SK-N-SH (cell line): ENCODE measurements around the gene MYO15A. TPM values are rescaled to one million over a fixed set of nuclear protein-coding genes. Genes with fewer than 3 reads are reported as not detected.

Experiments used
- CTCF ChIA-PET: fragments of 300-600, 350-600 bp; formaldehyde crosslinking; extraction: SDS; loops from one replicate; lab custom pipeline; 2021; lab: Yijun Ruan, JAX
- POLR2A ChIA-PET: fragments of 350-600 bp; sonication (Branson Sonifier 250); formaldehyde crosslinking; extraction: SDS; loops from one replicate; lab custom pipeline; 2020; ENCODE audit warnings: antibody characterized with exemption, inconsistent platforms; lab: Yijun Ruan, JAX
- DNase-seq: peaks from one replicate; pipeline ENCODE4 v3.0.0; 2012
- H2AFZ ChIP-seq: fragments of 200-600 bp; sonication (generic); 2 replicates; pipeline ENCODE4 v1.8.1; 2016; ENCODE audit warnings: antibody characterized with exemption, mild to moderate bottlenecking, low read depth
- H3F3A ChIP-seq: fragments of 200-600 bp; sonication (generic); replicated peaks from 2 replicates; pipeline ENCODE3; 2016; ENCODE audit warnings: antibody characterized with exemption, mild to moderate bottlenecking; ENCODE audit not compliant: insufficient read depth
- H3K27ac ChIP-seq, 2 experiments: fragments of 200-500 bp in 1 of 2; fragments of 200-600 bp in 1 of 2; sonication (Bioruptor generic) in 1 of 2; sonication (generic), shearing (Covaris generic) in 1 of 2; 2 replicates each; pipeline versions ENCODE4 v1.5.1 to v1.6.1; 2014 to 2016; ENCODE audit warnings: low read depth in 2 of 2, inconsistent platforms in 1 of 2, low read length in 1 of 2, mild to moderate bottlenecking in 1 of 2, mixed read lengths in 1 of 2
- H3K27me3 ChIP-seq: fragments of 200-600 bp; sonication (generic), shearing (Covaris generic); 2 replicates; pipeline ENCODE4 v1.6.1; 2016; ENCODE audit warnings: mixed run types; ENCODE audit not compliant: insufficient read depth
- H3K36me3 ChIP-seq, 2 experiments: fragments of 200-500 bp in 1 of 2; fragments of 200-600 bp in 1 of 2; sonication (Bioruptor generic) in 1 of 2; sonication (generic) in 1 of 2; replicated peaks in 1 of 2; 2 replicates each; pipeline versions ENCODE3 to v1.5.1; 2014 to 2016; ENCODE audit warnings: low read length in 1 of 2, mild to moderate bottlenecking in 1 of 2; ENCODE audit not compliant: insufficient read depth in 2 of 2, control insufficient read depth in 1 of 2
- H3K4me1 ChIP-seq, 2 experiments: fragments of 200-500 bp in 1 of 2; fragments of 200-600 bp in 1 of 2; sonication (Bioruptor generic) in 1 of 2; sonication (generic), shearing (Covaris generic) in 1 of 2; 2 replicates each; pipeline versions ENCODE4 v1.5.1 to v1.6.1; 2014 to 2016; ENCODE audit warnings: low read depth in 1 of 2, low read length in 1 of 2, mixed run types in 1 of 2; ENCODE audit not compliant: insufficient read depth in 2 of 2, control insufficient read depth in 1 of 2
- H3K4me2 ChIP-seq: fragments of 200-600 bp; sonication (generic), shearing (Covaris generic); 2 replicates; pipeline ENCODE4 v1.6.1; 2017; ENCODE audit warnings: mixed run types
- H3K4me3 ChIP-seq, 2 experiments: fragments of 200-500 bp in 1 of 2; fragments of 200-600 bp in 1 of 2; sonication (Bioruptor generic) in 1 of 2; sonication (generic), shearing (Covaris generic) in 1 of 2; 2 replicates each; pipeline versions ENCODE4 v1.5.1 to v1.8.1; 2014 to 2016; ENCODE audit warnings: low read depth in 2 of 2, inconsistent platforms in 1 of 2, low read length in 1 of 2, mild to moderate bottlenecking in 1 of 2, mixed read lengths in 1 of 2, moderate library complexity in 1 of 2
- H3K79me2 ChIP-seq: fragments of 200-600 bp; sonication (generic); 2 replicates; pipeline ENCODE4 v1.8.1; 2017; ENCODE audit warnings: mild to moderate bottlenecking; ENCODE audit not compliant: insufficient read depth
- H3K9ac ChIP-seq: fragments of 200-600 bp; sonication (generic); 2 replicates; pipeline ENCODE4 v1.6.1; 2017; ENCODE audit warnings: mixed run types
- H3K9me2 ChIP-seq: fragments of 200-600 bp; sonication (generic); 2 replicates; pipeline ENCODE4 v1.6.1; 2017; ENCODE audit warnings: mixed run types
- H3K9me3 ChIP-seq: fragments of 200-600 bp; sonication (generic); 2 replicates; pipeline ENCODE4 v1.6.1; 2017; ENCODE audit warnings: mixed run types, mild to moderate bottlenecking, moderate library complexity
- H4K20me1 ChIP-seq: fragments of 200-600 bp; sonication (generic); 2 replicates; pipeline ENCODE4 v1.6.1; 2017; ENCODE audit warnings: mild to moderate bottlenecking, mixed run types; ENCODE audit not compliant: insufficient read depth
- EP300 ChIP-seq, 2 experiments: IDR thresholded peaks; 2 replicates each; pipeline versions ENCODE4 v1.4.0 to v1.6.1; 2012; ENCODE audit warnings: borderline replicate concordance in 1 of 2, low read depth in 1 of 2, low read length in 1 of 2
- EZH2phosphoT487 ChIP-seq: fragments of 200-600 bp; sonication (generic); IDR thresholded peaks from 2 replicates; pipeline ENCODE4 v1.6.1; 2017; ENCODE audit warnings: low read depth, mixed run types, mild to moderate bottlenecking, antibody characterized with exemption, moderate library complexity, borderline replicate concordance
- GATA2 ChIP-seq: sonication (generic); formaldehyde crosslinking; IDR thresholded peaks from 2 replicates; pipeline ENCODE4 v1.5.0; 2020; ENCODE audit warnings: mild to moderate bottlenecking, missing genetic modification reagents
- JUND ChIP-seq: IDR thresholded peaks from 2 replicates; pipeline ENCODE4 v1.4.0; 2012
- NFIC ChIP-seq: IDR thresholded peaks from 2 replicates; pipeline ENCODE4 v1.4.0; 2012; ENCODE audit warnings: borderline replicate concordance
- POLR2AphosphoS5 ChIP-seq: IDR thresholded peaks from 2 replicates; pipeline ENCODE4 v1.6.1; 2012; ENCODE audit warnings: low read depth, low read length
- RAD21 ChIP-seq: IDR thresholded peaks from 2 replicates; pipeline ENCODE4 v1.6.1; 2012; ENCODE audit warnings: mild to moderate bottlenecking, low read length
- RCOR1 ChIP-seq: fragments of 150-350 bp; IDR thresholded peaks from 2 replicates; pipeline ENCODE4 v1.6.1; 2017; ENCODE audit warnings: antibody characterized with exemption, low read length
- RFX5 ChIP-seq: IDR thresholded peaks from 2 replicates; pipeline ENCODE4 v1.6.1; 2012; ENCODE audit warnings: mild to moderate bottlenecking, improper control_type of control experiment, low read length
- RXRA ChIP-seq: IDR thresholded peaks from 2 replicates; pipeline ENCODE4 v1.4.0; 2012; ENCODE audit warnings: low read depth, mild to moderate bottlenecking, borderline replicate concordance
- SMC3 ChIP-seq: IDR thresholded peaks from 2 replicates; pipeline ENCODE4 v1.6.1; 2012; ENCODE audit warnings: low read depth, low read length, improper control_type of control experiment
- TAF1 ChIP-seq: IDR thresholded peaks from 2 replicates; pipeline ENCODE4 v1.6.1; 2012; ENCODE audit warnings: low read depth, mild to moderate bottlenecking, low read length, moderate library complexity, borderline replicate concordance
- TEAD4 ChIP-seq: IDR thresholded peaks from 2 replicates; pipeline ENCODE4 v1.4.0; 2012; ENCODE audit warnings: mild to moderate bottlenecking, borderline replicate concordance; ENCODE audit not compliant: insufficient read depth
- YY1 ChIP-seq: IDR thresholded peaks from 2 replicates; pipeline ENCODE4 v1.4.0; 2012; ENCODE audit warnings: low read depth, mild to moderate bottlenecking
- WGBS: methylation state at CpG from one replicate; pipeline ENCODE4 v1.1.6; 2017; ENCODE audit warnings: low lambda C conversion rate; 5-methylcytosine and 5-hydroxymethylcytosine counted together
- polyA plus RNA-seq, 3 experiments: library from polyadenylated mRNA; depleted of rRNA; stranded (reverse); fragments of >200 nt; gene quantifications; 2 replicates each; pipeline ENCODE4 v1.2.3, GENCODE V29; 2012
- TF ChIP-seq, protein P1 (sequence below): IDR thresholded peaks from 2 replicates; pipeline ENCODE4 v1.4.0; 2012; ENCODE audit warnings: low read depth, borderline replicate concordance
- TF ChIP-seq, protein P2 (sequence below): IDR thresholded peaks from 2 replicates; pipeline ENCODE4; 2012
- TF ChIP-seq, protein P3 (sequence below): fragments of 150-350 bp; IDR thresholded peaks from 2 replicates; pipeline ENCODE4 v1.6.1; 2017; ENCODE audit warnings: antibody characterized with exemption, low read length, low read depth, borderline replicate concordance
- TF ChIP-seq, protein P4 (sequence below): fragments of 200-600 bp; sonication (generic); IDR thresholded peaks from 2 replicates; pipeline ENCODE4 v1.6.1; 2017; ENCODE audit warnings: antibody characterized with exemption, mild to moderate bottlenecking, moderate library complexity
- TF ChIP-seq, protein P5 (sequence below): IDR thresholded peaks from 2 replicates; pipeline ENCODE4 v1.6.1; 2012; ENCODE audit warnings: mild to moderate bottlenecking, low read depth, low read length, moderate library complexity

MYO15A gene
- polyA plus RNA-seq, 1 of the 3 experiments (the other 2 are of a cell fraction): 0.43 TPM

DNA sequence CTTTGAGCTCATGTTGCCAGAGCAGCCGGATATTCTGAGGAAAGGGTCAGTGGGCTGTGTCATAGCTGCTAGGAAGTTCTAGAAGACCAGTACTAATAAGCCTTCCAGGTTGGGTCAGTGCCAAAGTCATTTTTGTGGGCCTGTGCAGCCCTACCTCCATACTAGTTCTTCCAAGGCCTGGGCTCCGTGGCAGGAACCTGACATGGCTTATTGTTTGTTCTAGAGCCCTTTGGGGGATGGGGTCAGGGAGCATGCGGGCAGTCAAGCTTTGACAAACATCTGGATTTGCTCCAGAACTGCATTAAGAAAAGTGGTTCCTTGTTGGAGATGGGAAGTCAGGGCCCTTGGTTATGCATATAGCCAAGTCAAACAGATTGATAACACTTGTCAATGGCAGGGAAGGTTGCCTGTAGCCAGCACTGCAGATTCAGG is 82.7 kb downstream of the MYO15A start:
- H3F3A ChIP-seq: peaks cover 28% of the 10 kb centered on the region
- H2AFZ ChIP-seq: no peak overlapping the region
- no peak overlapping the region for H3K4me3 ChIP-seq
- H3K27me3 ChIP-seq: no peaks in the 10 kb centered on the region
- peaks cover 11 to 51% of the 10 kb centered on the region in 2 experiments for H3K4me1 ChIP-seq
- TF ChIP-seq RAD21 (no peak), EZH2phosphoT487 (no peak), RFX5 (no peak), JUND (no peak), POLR2AphosphoS5 (no peak), TAF1 (no peak), EP300 (IDR thresholded peaks at IDR 0.05; ENCODE audit: borderline replicate concordance in 1 of 2, low read depth in 1 of 2, low read length in 1 of 2) (no peak), RCOR1 (no peak), TEAD4 (no peak), NFIC (no peak), RXRA (no peak), SMC3 (no peak), YY1 (no peak), GATA2 (CRISPR knock-in tag) (no peak)
- TF ChIP-seq, protein P1, sequence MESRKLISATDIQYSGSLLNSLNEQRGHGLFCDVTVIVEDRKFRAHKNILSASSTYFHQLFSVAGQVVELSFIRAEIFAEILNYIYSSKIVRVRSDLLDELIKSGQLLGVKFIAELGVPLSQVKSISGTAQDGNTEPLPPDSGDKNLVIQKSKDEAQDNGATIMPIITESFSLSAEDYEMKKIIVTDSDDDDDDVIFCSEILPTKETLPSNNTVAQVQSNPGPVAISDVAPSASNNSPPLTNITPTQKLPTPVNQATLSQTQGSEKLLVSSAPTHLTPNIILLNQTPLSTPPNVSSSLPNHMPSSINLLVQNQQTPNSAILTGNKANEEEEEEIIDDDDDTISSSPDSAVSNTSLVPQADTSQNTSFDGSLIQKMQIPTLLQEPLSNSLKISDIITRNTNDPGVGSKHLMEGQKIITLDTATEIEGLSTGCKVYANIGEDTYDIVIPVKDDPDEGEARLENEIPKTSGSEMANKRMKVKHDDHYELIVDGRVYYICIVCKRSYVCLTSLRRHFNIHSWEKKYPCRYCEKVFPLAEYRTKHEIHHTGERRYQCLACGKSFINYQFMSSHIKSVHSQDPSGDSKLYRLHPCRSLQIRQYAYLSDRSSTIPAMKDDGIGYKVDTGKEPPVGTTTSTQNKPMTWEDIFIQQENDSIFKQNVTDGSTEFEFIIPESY: no peak
- TF ChIP-seq, protein P2, sequence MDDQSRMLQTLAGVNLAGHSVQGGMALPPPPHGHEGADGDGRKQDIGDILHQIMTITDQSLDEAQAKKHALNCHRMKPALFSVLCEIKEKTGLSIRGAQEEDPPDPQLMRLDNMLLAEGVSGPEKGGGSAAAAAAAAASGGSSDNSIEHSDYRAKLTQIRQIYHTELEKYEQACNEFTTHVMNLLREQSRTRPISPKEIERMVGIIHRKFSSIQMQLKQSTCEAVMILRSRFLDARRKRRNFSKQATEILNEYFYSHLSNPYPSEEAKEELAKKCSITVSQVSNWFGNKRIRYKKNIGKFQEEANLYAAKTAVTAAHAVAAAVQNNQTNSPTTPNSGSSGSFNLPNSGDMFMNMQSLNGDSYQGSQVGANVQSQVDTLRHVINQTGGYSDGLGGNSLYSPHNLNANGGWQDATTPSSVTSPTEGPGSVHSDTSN: no peak
- TF ChIP-seq, protein P3, sequence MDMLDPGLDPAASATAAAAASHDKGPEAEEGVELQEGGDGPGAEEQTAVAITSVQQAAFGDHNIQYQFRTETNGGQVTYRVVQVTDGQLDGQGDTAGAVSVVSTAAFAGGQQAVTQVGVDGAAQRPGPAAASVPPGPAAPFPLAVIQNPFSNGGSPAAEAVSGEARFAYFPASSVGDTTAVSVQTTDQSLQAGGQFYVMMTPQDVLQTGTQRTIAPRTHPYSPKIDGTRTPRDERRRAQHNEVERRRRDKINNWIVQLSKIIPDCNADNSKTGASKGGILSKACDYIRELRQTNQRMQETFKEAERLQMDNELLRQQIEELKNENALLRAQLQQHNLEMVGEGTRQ: no peak
- TF ChIP-seq, protein P4, sequence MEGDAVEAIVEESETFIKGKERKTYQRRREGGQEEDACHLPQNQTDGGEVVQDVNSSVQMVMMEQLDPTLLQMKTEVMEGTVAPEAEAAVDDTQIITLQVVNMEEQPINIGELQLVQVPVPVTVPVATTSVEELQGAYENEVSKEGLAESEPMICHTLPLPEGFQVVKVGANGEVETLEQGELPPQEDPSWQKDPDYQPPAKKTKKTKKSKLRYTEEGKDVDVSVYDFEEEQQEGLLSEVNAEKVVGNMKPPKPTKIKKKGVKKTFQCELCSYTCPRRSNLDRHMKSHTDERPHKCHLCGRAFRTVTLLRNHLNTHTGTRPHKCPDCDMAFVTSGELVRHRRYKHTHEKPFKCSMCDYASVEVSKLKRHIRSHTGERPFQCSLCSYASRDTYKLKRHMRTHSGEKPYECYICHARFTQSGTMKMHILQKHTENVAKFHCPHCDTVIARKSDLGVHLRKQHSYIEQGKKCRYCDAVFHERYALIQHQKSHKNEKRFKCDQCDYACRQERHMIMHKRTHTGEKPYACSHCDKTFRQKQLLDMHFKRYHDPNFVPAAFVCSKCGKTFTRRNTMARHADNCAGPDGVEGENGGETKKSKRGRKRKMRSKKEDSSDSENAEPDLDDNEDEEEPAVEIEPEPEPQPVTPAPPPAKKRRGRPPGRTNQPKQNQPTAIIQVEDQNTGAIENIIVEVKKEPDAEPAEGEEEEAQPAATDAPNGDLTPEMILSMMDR: no peak
- TF ChIP-seq, protein P5, sequence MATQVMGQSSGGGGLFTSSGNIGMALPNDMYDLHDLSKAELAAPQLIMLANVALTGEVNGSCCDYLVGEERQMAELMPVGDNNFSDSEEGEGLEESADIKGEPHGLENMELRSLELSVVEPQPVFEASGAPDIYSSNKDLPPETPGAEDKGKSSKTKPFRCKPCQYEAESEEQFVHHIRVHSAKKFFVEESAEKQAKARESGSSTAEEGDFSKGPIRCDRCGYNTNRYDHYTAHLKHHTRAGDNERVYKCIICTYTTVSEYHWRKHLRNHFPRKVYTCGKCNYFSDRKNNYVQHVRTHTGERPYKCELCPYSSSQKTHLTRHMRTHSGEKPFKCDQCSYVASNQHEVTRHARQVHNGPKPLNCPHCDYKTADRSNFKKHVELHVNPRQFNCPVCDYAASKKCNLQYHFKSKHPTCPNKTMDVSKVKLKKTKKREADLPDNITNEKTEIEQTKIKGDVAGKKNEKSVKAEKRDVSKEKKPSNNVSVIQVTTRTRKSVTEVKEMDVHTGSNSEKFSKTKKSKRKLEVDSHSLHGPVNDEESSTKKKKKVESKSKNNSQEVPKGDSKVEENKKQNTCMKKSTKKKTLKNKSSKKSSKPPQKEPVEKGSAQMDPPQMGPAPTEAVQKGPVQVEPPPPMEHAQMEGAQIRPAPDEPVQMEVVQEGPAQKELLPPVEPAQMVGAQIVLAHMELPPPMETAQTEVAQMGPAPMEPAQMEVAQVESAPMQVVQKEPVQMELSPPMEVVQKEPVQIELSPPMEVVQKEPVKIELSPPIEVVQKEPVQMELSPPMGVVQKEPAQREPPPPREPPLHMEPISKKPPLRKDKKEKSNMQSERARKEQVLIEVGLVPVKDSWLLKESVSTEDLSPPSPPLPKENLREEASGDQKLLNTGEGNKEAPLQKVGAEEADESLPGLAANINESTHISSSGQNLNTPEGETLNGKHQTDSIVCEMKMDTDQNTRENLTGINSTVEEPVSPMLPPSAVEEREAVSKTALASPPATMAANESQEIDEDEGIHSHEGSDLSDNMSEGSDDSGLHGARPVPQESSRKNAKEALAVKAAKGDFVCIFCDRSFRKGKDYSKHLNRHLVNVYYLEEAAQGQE: no peak
- CTCF ChIA-PET: interaction anchor here (0.6 to 3.2 kb wide), 9 partner anchors 9 to 66 kb away, joined by 3 to 12 read pairs (median 7); no protein-coding TSS in a partner anchor
- H4K20me1 ChIP-seq: peaks cover 88% of the 10 kb centered on the region
- H3K79me2 ChIP-seq: peaks cover 100% of the 10 kb centered on the region
- H3K4me2 ChIP-seq: no peak overlapping the region; the same call in 1 of the 2 replicates
- H3K9ac ChIP-seq: no peak overlapping the region
- DNase-seq: no peak
- no peaks in the 10 kb centered on the region for H3K9me3 ChIP-seq
- peaks cover 24 to 25% of the 10 kb centered on the region in 2 experiments for H3K36me3 ChIP-seq
- WGBS: 90% methylated on average over 3 of the region's 3 CpGs
- POLR2A ChIA-PET: no interaction called here
- H3K27ac ChIP-seq: peak overlapping the region in 1 of 2 experiments; percentile 64; a peak in 1 of 4 replicates
- no peaks in the 10 kb centered on the region for H3K9me2 ChIP-seq
